IPS DF 19.7 (cell line): Measurements from ENCODE around the gene RPEL1.
"Not testable (repeated sequence)": the region's sequence is repeated elsewhere in the genome, so short reads cannot be mapped to it uniquely, and the experiment has no call there.

Experiments
- DNase-seq: peaks from one replicate; pipeline ENCODE4 v3.0.0-alpha.2; 2013; ENCODE audit warnings: low read depth, low spot score

Gene RPEL1

DNA sequence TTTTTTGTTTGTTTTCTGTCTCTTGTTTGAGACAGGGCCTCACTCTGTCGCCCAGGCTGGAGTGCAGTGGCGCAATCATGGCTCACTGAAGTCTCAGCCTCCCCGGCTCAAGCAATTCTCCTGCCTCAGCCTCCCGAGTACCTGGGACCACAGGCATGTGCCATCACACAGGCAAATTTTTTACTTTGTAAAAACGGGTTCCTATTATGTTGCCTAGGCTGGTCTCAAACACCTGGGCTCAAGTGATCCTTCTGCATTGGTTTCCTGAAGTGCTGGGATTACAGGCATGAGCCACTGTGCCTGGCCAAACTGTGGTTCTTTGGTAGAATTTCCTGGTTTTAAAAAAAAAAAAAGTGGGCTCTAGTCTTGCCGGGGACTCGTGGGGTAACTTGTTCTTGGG is at the start of gene RPEL1:
Gene RPEL1 (plus strand): TSS at position 301 of the 400 bp plus-strand sequence. CDS start 110 bp downstream, outside the sequence.
- DNase-seq: not testable (repeated sequence)

DNA sequence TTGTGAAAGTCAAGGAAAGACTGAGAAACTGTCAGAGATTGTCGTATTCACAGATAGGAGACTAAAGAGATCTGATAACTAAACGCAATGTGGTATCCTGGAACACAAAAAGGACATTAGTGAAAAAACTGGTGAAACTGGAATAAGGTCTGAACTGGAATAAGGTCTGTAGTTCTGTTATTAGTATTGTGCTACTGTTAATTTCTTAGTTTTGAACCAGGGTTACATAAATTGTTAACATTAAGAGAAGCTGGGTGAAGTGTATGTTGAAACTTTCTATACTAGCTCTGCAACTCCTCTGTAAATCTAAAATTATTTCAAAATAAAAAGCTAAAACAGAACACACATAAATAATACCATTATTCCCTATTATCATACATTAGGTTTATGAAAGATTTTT is 49.2 kb upstream of the RPEL1 start:
- no peak for DNase-seq

GRCh38 chr10:103197174-103197573 is 48.5 kb upstream of the RPEL1 start:
- DNase-seq: no peak

DNA sequence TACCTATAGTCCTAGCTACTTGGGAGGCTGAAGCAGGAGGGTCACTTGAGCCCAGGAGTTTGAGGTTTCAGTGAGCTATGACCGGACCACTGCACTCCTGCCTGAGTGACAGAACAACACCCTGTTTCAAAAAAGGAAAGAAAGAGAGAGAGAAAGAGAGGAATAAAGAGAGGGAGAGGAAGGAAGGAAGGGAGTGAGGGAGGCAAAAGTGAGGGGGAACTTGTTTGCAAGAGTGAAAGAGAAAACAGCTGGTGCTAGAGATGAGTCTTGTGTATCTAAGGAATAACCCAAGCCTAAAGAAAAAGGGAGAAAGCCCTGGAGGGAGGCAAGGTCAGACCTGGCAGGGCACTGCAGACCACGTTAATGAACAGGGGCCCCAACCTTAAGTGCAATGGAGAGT is 47.8 kb upstream of the RPEL1 start:
- DNase-seq: no peak

- DNase-seq: no peak
Observed at GRCh38 chr10:103198648-103199047, 47.0 kb upstream of the RPEL1 start.

DNA sequence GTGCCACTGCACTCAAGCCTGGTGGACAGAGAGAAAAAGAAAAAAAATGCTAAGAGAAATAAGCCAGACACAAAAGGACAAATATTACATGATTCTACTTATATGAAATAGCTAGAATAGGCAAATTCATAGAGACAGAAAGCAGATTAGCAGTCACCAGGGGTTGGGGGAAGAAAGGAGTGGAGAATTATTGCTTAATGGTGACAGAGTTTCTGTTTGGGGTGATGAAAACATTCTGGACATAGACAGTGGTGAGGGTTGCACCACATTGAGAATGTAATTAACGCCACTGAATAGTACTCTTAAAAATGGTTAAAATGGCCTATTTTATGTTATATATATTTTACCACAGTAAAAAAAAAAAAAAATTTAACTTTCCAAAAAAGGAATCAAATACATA is 46.2 kb upstream of the RPEL1 start:
- DNase-seq: no peak

DNA sequence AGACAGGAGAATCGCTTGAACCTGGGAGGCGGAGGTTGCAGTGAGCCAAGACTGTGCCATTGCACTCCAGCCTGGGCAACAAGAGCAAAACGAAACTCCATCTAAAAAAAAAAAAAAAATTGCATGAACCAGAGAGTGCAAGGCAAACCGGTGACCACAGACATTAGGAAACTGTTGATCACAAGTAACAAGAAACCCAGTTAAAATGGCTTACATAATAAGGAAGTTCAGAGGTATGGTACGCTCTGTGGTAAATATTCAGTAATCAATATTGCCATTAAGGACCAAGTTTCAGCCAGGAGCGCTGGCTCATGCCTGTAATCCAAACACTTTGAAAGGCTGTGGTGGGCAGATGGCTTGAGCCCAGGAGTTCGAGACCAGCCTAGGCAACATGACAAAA is 43.4 kb upstream of the RPEL1 start:
- no peak for DNase-seq

GRCh38 chr10:103203466-103203865 is 42.2 kb upstream of the RPEL1 start:
- DNase-seq: no peak

DNA sequence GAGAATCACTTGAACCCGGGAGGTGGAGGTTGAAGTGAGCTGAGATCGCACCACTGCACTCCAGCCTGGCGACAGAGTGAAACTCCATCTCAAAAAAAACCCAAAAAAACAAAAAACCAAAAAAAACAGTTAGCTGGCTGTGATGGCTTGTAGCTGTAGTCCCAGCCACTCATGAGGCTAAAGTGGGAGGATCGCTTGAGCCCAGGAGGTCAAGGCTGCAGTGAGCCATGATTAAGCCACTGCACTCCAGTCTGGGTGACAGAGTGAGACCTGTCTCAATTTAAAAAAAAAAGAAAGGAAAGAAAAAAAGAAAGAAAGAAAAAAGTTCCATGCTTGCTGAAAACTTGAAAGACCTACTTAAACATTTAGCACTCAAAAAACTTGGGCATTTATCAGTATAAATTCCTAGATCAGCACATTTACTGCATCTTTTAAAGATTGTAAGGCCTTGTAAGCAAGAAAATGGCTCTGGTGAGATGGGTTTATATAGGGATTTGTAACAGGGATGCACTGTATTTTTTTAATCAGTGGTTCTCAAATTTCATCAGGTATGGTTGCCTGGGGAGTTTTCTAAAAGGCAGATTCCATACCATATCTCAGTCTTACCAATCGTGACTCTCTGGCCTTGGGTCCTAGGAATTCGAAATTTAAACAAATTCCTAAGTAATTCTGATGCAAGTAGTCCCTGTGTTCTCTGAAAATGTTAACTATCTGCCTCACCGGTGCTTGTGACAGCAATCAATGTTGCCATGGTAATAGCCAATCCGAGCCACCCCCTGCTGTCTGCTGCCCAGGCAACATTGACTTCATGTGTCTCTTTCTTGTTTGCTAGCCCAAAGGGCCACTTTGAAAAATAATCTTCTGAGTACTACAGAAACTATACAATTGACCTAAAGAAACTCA is 41.1 kb upstream of the RPEL1 start:
- DNase-seq: peak; percentile 95

GRCh38 chr10:103205401-103205800 is 40.3 kb upstream of the RPEL1 start:
- not testable (repeated sequence) for DNase-seq

- DNase-seq: not testable (repeated sequence)
Observed at GRCh38 chr10:103206715-103207114, 39.0 kb upstream of the RPEL1 start.

GRCh38 chr10:103207141-103207540 is 38.5 kb upstream of the RPEL1 start:
- no peak for DNase-seq

DNA sequence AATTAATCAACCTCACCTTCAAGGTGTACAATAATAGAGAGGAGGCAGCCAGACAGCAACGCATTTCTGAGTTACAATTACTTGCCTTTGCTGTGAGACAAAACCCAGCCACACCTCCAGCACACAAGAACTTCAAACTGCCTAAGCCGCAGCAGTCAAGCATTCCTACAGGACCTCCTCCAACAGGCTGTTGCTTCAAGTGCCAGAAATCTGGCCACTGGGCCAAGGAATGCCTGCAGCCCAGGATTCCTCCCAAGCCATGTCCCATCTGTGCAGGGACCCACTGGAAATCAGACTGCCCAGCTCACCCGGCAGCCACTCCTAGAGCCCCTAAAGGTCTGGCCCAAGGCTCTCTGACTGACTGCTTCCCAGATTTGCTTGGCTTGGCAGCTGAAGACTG is 38.0 kb upstream of the RPEL1 start:
- DNase-seq: not testable (repeated sequence)

DNA sequence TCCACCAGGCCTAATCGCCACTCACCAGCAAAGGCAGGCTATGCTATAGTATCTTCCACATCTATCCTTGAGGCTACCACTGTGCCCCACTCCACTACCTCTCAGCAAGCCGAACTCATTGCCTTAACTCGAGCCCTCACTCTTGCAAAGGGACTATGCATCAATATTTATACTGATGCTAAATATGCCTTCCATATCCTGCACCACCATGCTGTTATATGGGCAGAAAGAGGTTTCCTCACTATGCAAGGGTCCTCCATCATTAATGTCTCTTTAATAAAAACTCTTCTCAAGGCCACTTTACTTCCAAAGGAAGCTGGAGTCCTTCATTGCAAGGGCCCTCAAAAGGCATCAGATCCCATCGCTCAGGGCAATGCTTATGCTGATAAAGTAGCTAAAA is 35.4 kb upstream of the RPEL1 start:
- not testable (repeated sequence) for DNase-seq

- no peak for DNase-seq
Observed at GRCh38 chr10:103215601-103216000, 30.1 kb upstream of the RPEL1 start.

GRCh38 chr10:103216362-103216761 is 29.3 kb upstream of the RPEL1 start:
- not testable (repeated sequence) for DNase-seq

DNA sequence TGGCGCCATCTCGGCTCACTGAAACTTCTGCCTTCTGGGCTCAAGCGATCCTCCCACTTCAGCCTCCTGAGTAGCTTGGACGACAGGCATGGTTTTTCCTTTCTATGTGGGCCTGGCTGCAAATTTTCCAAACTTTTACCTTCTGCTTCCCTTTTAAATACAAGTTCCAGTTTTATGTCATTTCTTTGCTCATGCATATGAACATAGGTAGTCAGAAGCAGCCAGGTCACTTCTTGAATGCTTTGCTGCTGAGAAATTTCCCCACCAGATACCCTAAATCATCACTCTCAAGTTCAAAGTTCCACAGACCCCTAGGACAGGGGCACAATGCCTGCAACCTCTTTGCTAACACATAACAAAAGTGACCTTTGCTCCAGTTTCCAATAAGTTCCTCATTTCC is 21.6 kb upstream of the RPEL1 start:
- DNase-seq: no peak

- DNase-seq: not testable (repeated sequence)
Observed at GRCh38 chr10:103224721-103225120, 21.0 kb upstream of the RPEL1 start.

- no peak for DNase-seq
Observed at GRCh38 chr10:103225939-103226338, 19.7 kb upstream of the RPEL1 start.

DNA sequence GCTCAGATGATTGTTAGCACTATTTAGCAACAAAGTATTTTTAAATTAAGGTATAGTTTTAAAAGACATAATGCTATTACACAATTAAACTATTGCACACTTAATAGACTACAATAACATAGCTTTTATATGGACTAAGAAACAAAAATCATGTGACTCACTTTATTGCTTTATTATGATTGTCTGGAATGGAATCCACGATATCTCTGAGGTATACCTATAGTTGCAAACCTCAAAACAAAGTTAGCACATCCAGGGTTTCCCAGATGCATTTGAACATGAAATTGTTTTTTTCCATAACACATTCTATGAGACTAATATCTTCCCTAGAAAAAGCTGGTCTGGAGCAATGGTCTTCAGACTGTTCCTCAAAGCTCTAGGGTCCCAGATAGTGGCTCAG is 18.3 kb upstream of the RPEL1 start:
- DNase-seq: no peak

DNA sequence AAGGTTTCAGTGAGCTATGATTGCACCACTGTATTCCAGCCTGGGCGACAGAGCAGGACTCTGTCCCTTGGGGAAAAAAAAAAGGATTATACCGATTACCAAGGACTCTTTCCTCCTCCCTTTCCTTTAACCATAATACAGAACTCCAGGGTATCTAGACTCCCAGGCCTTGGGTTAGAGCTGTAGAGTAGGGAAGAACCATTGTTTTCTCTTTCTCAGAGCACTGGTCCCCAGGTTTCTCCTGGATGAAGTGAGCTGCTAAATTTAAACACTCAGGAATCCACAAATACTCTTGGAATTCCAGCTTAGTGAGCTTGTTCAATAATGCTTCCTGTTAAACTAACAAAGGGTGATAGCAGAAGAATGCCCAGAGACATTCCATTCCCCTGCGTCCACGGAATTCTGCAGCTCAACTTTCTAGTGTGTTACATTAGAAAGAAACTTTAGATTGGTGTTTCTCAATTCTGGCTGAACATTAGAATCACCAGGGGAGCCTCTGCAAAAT is 14.6 kb upstream of the RPEL1 start:
- DNase-seq: peak; percentile 95

DNA sequence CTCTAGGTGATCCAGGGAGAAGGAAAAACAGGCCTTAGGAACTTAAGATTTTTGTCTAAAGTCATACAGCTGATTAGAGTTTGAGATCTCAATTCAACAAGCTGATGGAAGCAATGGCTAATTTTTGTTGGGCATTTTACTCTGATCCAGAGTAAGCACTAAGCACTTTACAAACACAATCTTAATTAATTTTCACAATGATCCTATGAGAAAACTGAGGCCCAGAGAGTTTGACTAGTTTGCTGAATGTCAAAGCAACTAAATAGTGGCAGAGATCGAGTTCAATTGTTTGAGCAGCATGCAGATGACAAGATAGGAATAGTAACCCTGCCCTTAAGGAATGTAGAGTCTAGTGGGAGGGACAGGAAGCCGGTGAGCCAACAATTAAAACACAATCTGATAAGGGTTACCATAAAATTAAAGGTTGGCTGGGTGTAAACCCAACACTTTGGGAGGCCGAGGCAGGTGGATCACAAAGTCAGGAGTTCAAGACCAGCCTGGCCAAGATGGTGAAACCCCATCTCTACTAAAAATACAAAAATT is 13.5 kb upstream of the RPEL1 start:
- DNase-seq: no peak
